Endodermal cell (in vitro differentiated cells): ENCODE results near the gene MRPL51. TPM values are rescaled to one million over a fixed set of nuclear protein-coding genes. Genes with fewer than 3 reads are reported as not detected.

Source experiments
- DNase-seq: peaks from one replicate; pipeline ENCODE4 v3.0.0-alpha.2; 2017
- H3K27ac ChIP-seq: 2 replicates; pipeline ENCODE4 v1.5.1; 2013; ENCODE audit warnings: mild to moderate bottlenecking, low read depth, low read length, moderate library complexity
- H3K27me3 ChIP-seq: 2 replicates; pipeline ENCODE4 v1.6.1; 2013; ENCODE audit warnings: mild to moderate bottlenecking, low read length, moderate library complexity; ENCODE audit not compliant: insufficient read depth, control insufficient read depth, poor library complexity, severe bottlenecking
- H3K36me3 ChIP-seq: 2 replicates; pipeline ENCODE4 v1.7.0; 2013; ENCODE audit warnings: mild to moderate bottlenecking, low read length, moderate library complexity; ENCODE audit not compliant: control insufficient read depth, insufficient read depth
- H3K4me1 ChIP-seq: one replicate; pipeline ENCODE4 v1.7.0; 2013; ENCODE audit warnings: low read length; ENCODE audit not compliant: control insufficient read depth, insufficient read depth
- H3K4me3 ChIP-seq: 2 replicates; pipeline ENCODE4 v1.5.1; 2013; ENCODE audit warnings: mild to moderate bottlenecking, low read length, moderate library complexity
- H3K9ac ChIP-seq: 2 replicates; pipeline ENCODE4 v1.6.1; 2013; ENCODE audit warnings: mild to moderate bottlenecking, low read length, moderate library complexity; ENCODE audit not compliant: poor library complexity, severe bottlenecking; ENCODE audit errors: extremely low read depth
- H3K9me3 ChIP-seq: 2 replicates; pipeline ENCODE4 v1.6.1; 2013; ENCODE audit warnings: mild to moderate bottlenecking, low read length, moderate library complexity; ENCODE audit not compliant: control insufficient read depth
- H3K27ac Mint-ChIP-seq: 2 replicates; pipeline ENCODE4 v1.8.0; 2020; ENCODE audit warnings: mixed read lengths
- H3K27me3 Mint-ChIP-seq: 2 replicates; pipeline ENCODE4 v1.8.0; 2021; ENCODE audit warnings: mild to moderate bottlenecking, mixed read lengths; ENCODE audit not compliant: insufficient read depth
- H3K36me3 Mint-ChIP-seq: 2 replicates; pipeline ENCODE4 v1.8.0; 2020; ENCODE audit warnings: low read depth, mixed read lengths
- H3K4me1 Mint-ChIP-seq: 2 replicates; pipeline ENCODE4 v1.8.0; 2020; ENCODE audit warnings: mixed read lengths
- H3K4me3 Mint-ChIP-seq: 2 replicates; pipeline ENCODE4 v1.8.0; 2020; ENCODE audit warnings: mild to moderate bottlenecking, moderate library complexity, mixed read lengths
- H3K9me3 Mint-ChIP-seq: 2 replicates; pipeline ENCODE4 v1.8.0; 2020; ENCODE audit warnings: mild to moderate bottlenecking, mixed read lengths
- CTCF ChIP-seq: fragments of 200-600 bp; sonication (generic); conservative IDR thresholded peaks from 2 replicates; pipeline ENCODE4 v1.5.0; 2021; ENCODE audit warnings: antibody characterized with exemption, mild to moderate bottlenecking
- WGBS, 2 experiments: methylation state at CpG; one replicate each; pipeline versions ENCODE4 v1.1.5 to v1.1.7; 2013; ENCODE audit warnings: missing lambda C conversion rate in 2 of 2, mixed read lengths in 1 of 2; ENCODE audit not compliant: insufficient coverage in 1 of 2, insufficient read length in 1 of 2; 5-methylcytosine and 5-hydroxymethylcytosine counted together
- total RNA-seq, 2 donors: library from RNA; stranded (reverse); fragmentation: NEBNext Ultra II Directional in 1 of 2; extraction: Animal tissue kit (Norgen Biotek cat#: 25700) in 1 of 2; gene quantifications; 2 replicates in 1 of 2; 3 replicates in 1 of 2; pipeline ENCODE4 v1.2.1, GENCODE V29; 2021

The MRPL51 gene
- total RNA-seq, 2 donors from 2014 or later: 196 to 450 TPM

GRCh38 chr12:6443361-6443983 lies 49.6 kb downstream of the MRPL51 start:
- H3K27ac ChIP-seq: no peak overlapping the region
- no peaks in the 10 kb centered on the region for H3K4me1 ChIP-seq
- H3K36me3 Mint-ChIP-seq: no peaks in the 10 kb centered on the region
- no peaks in the 10 kb centered on the region for H3K9me3 Mint-ChIP-seq
- 75 to 77% methylated on average over 9 of the region's 9 CpGs for WGBS, 2 experiments
- H3K4me3 ChIP-seq: no peak overlapping the region
- H3K9ac ChIP-seq: no peak overlapping the region
- no peak overlapping the region for H3K27ac Mint-ChIP-seq
- peak; percentile 62 for DNase-seq
- TF ChIP-seq CTCF: no peak
- peaks cover 20% of the 10 kb centered on the region for H3K4me1 Mint-ChIP-seq
- no peaks in the 10 kb centered on the region for H3K27me3 ChIP-seq
- no peak overlapping the region for H3K4me3 Mint-ChIP-seq
- H3K9me3 ChIP-seq: no peaks in the 10 kb centered on the region
- H3K27me3 Mint-ChIP-seq: no peaks in the 10 kb centered on the region
- H3K36me3 ChIP-seq: no peaks in the 10 kb centered on the region

GRCh38 chr12:6442836-6443235 lies 50.2 kb downstream of the MRPL51 start:
- H3K27ac Mint-ChIP-seq: no peak overlapping the region
- H3K4me3 ChIP-seq: no peak overlapping the region
- no peaks in the 10 kb centered on the region for H3K36me3 ChIP-seq
- no peaks in the 10 kb centered on the region for H3K9me3 Mint-ChIP-seq
- H3K27me3 Mint-ChIP-seq: no peaks in the 10 kb centered on the region
- WGBS, 2 experiments: 87 to 88% methylated on average over 8 to 9 of the region's 9 CpGs
- peaks cover 20% of the 10 kb centered on the region for H3K4me1 Mint-ChIP-seq
- TF ChIP-seq CTCF: no peak
- H3K9ac ChIP-seq: no peak overlapping the region
- no peak overlapping the region for H3K27ac ChIP-seq
- no peaks in the 10 kb centered on the region for H3K9me3 ChIP-seq
- no peak overlapping the region for H3K4me3 Mint-ChIP-seq
- no peak for DNase-seq
- H3K4me1 ChIP-seq: no peaks in the 10 kb centered on the region
- no peaks in the 10 kb centered on the region for H3K27me3 ChIP-seq
- no peaks in the 10 kb centered on the region for H3K36me3 Mint-ChIP-seq

Other genes starting within 250 kb of the MRPL51 start
- gene PLEKHG6, start 182.6 kb downstream of the MRPL51 start, total RNA-seq: 10 to 100 TPM; 24.8 to 37.2 TPM
- 10 to 100 TPM; 43.2 to 86.2 TPM for gene TNFRSF1A, start 151.2 kb downstream of the MRPL51 start, total RNA-seq
- gene SCNN1A, start 117.7 kb downstream of the MRPL51 start, total RNA-seq: 10 to 100 TPM; 32.1 to 87.7 TPM
- 1 to 10 TPM; 8.4 to 9.1 TPM for gene LTBR, start 109.1 kb downstream of the MRPL51 start, total RNA-seq
- gene CD27, start 48.3 kb downstream of the MRPL51 start, total RNA-seq: under 1 TPM in 1 of 2 donors, not detected in 1; 0.44 TPM
- gene TAPBPL, start 41.2 kb downstream of the MRPL51 start, total RNA-seq: 1 to 10 TPM in 1 of 2 donors, under 1 TPM in 1; 0.55 to 1.4 TPM
- gene VAMP1, start 22.6 kb downstream of the MRPL51 start, total RNA-seq: 10 to 100 TPM in 1 of 2 donors, 1 to 10 TPM in 1; 5.6 to 17.8 TPM
- gene NCAPD2, start 840 bp upstream of the MRPL51 start, total RNA-seq: 100 to 1,000 TPM in 1 of 2 donors, 10 to 100 TPM in 1; 90.3 to 150 TPM
- gene GAPDH, start 41.3 kb upstream of the MRPL51 start, total RNA-seq: 1,000 to 10,000 TPM; 2,848 to 5,273 TPM
- gene IFFO1, start 62.8 kb upstream of the MRPL51 start, total RNA-seq: 10 to 100 TPM; 10.9 to 30.7 TPM
- 100 to 1,000 TPM in 1 of 2 donors, 10 to 100 TPM in 1; 51.6 to 135 TPM for gene NOP2, start 75.0 kb upstream of the MRPL51 start, total RNA-seq
- gene CHD4, start 114.1 kb upstream of the MRPL51 start, total RNA-seq: 100 to 1,000 TPM; 276 to 385 TPM
- gene LPAR5, start 142.7 kb upstream of the MRPL51 start, total RNA-seq: under 1 TPM; 0.24 to 0.73 TPM
- 1 to 10 TPM; 1.9 to 3.9 TPM for gene ACRBP, start 154.2 kb upstream of the MRPL51 start, total RNA-seq
- 10 to 100 TPM; 30.5 to 60.3 TPM for gene ING4, start 169.9 kb upstream of the MRPL51 start, total RNA-seq
- 100 to 1,000 TPM in 1 of 2 donors, 10 to 100 TPM in 1; 74.4 to 146 TPM for gene ZNF384, start 196.1 kb upstream of the MRPL51 start, total RNA-seq
- 1 to 10 TPM; 2.6 to 7.1 TPM for gene PIANP, start 207.6 kb upstream of the MRPL51 start, total RNA-seq
- gene COPS7A, start 230.8 kb upstream of the MRPL51 start, total RNA-seq: 10 to 100 TPM; 43.3 to 69.2 TPM